Epithelial cell of esophagus (primary cell): ENCODE results near the gene P2RX7.

Experiments used
- DNase-seq: peaks from one replicate; pipeline ENCODE4 v3.0.0; 2010; ENCODE audit warnings: low read depth
- H3K4me3 ChIP-seq: 2 replicates; pipeline ENCODE4 v1.5.1; 2011; ENCODE audit warnings: mild to moderate bottlenecking, low read length, control low read depth
- CTCF ChIP-seq: IDR thresholded peaks from 2 replicates; pipeline ENCODE4 v1.5.1; 2011; ENCODE audit warnings: low read depth, mild to moderate bottlenecking, low read length, control low read depth, inconsistent platforms; ENCODE audit not compliant: insufficient read depth; ENCODE audit errors: missing control alignments

Gene P2RX7

GRCh38 chr12:121131941-121132341, 735 bp upstream of the P2RX7 start:
- no peak for TF ChIP-seq CTCF
- DNase-seq: no peak
- no peak overlapping the region for H3K4me3 ChIP-seq

- no peak overlapping the region for H3K4me3 ChIP-seq
- TF ChIP-seq CTCF: no peak
- no peak for DNase-seq
These were observed 1.2 kb downstream of the P2RX7 start for GRCh38 chr12:121133838-121134237.

- no peak for TF ChIP-seq CTCF
- no peak for DNase-seq
- H3K4me3 ChIP-seq: no peak overlapping the region
These were observed 2.6 kb downstream of the P2RX7 start for GRCh38 chr12:121135320-121135719.

- TF ChIP-seq CTCF: no peak
- H3K4me3 ChIP-seq: no peak overlapping the region
- no peak for DNase-seq
These were observed 4.8 kb downstream of the P2RX7 start for GRCh38 chr12:121137512-121137911.

GRCh38 chr12:121138284-121138683, 5.6 kb downstream of the P2RX7 start:
- TF ChIP-seq CTCF: no peak
- no peak for DNase-seq
- no peak overlapping the region for H3K4me3 ChIP-seq

- no peak for DNase-seq
- H3K4me3 ChIP-seq: no peak overlapping the region
- TF ChIP-seq CTCF: no peak
These were observed 6.6 kb downstream of the P2RX7 start for GRCh38 chr12:121139286-121139685.

GRCh38 chr12:121142171-121142950, 9.7 kb downstream of the P2RX7 start:
- DNase-seq: no peak
- H3K4me3 ChIP-seq: no peak overlapping the region
- TF ChIP-seq CTCF: no peak
